ENCODE measurements around the gene IFT57. TPM values are rescaled to one million over a fixed set of nuclear protein-coding genes. Genes with fewer than 3 reads are reported as not detected.

Gene IFT57
- total and polyA plus RNA-seq, 2 of the 8 experiments (the other 6 are each of a cell fraction or from before 2014, with no cell fraction given) = 15.1 to 27.8 TPM

GRCh38 chr3:108131475-108132134, 90.6 kb downstream of the IFT57 start:
- no peak overlapping the region for H2BK20ac ChIP-seq (ENCODE audit: low read length)
- H3K56ac ChIP-seq (replicated peaks; ENCODE audit: insufficient read length, low read depth, low read length) = no peak overlapping the region
- no peak overlapping the region for H4K8ac ChIP-seq (ENCODE audit: extremely low read depth, insufficient read depth, low read length)
- H4K5ac ChIP-seq (ENCODE audit: insufficient read length, low read depth, low read length) = no peak overlapping the region
- no peaks in the 10 kb centered on the region for H3K23me2 ChIP-seq (ENCODE audit: low read depth, low read length)
- H3K9me3 ChIP-seq (ENCODE audit: insufficient read depth in 2 of 2, low read depth in 1 of 2, low read length in 1 of 2) = no peaks in the 10 kb centered on the region
- no peaks in the 10 kb centered on the region for H3K27me3 ChIP-seq (replicated peaks in 1 of 4; ENCODE audit: control insufficient read depth in 3 of 4, extremely low read depth in 1 of 4, insufficient read depth in 3 of 4, low read length in 3 of 4)
- no peak overlapping the region for H2BK12ac ChIP-seq (ENCODE audit: low read depth, low read length)
- DNase-seq (ENCODE audit: low read depth in 1 of 2, low spot score in 2 of 2) (no peak), FAIRE-seq (no peak)
- H4K20me1 ChIP-seq (replicated peaks in 1 of 2; ENCODE audit: control insufficient read depth in 1 of 2, insufficient read depth in 2 of 2, low read length in 2 of 2) = no peaks in the 10 kb centered on the region
- no peak overlapping the region for H3K4me2 ChIP-seq (ENCODE audit: insufficient read depth in 1 of 2, low read depth in 2 of 2, low read length in 2 of 2)
- H3K27ac ChIP-seq (ENCODE audit: low read depth, low read length) = no peak overlapping the region
- H3K9ac ChIP-seq (replicated peaks in 1 of 4; ENCODE audit: extremely low read depth in 1 of 4, low read depth in 3 of 4, low read length in 3 of 4) = no peak overlapping the region
- no peak overlapping the region for H2BK120ac ChIP-seq (replicated peaks; ENCODE audit: low read depth, low read length)
- H3K79me2 ChIP-seq (ENCODE audit: control insufficient read depth in 1 of 2, insufficient read depth in 2 of 2, low read length in 2 of 2) = no peaks in the 10 kb centered on the region
- ChIA-PET CTCF (ENCODE audit: partially characterized antibody) (interaction anchor here (1.6 kb wide), 1 partner anchor 22 kb away, joined by 5 read pairs; no protein-coding TSS in a partner anchor), POLR2A (ENCODE audit: partially characterized antibody) (no interaction called here)
- TF ChIP-seq CBX5 (IDR thresholded peaks at IDR 0.05; ENCODE audit: low read depth, low read length) = no peak
- H3K4me1 ChIP-seq (replicated peaks in 1 of 4; ENCODE audit: control insufficient read depth in 3 of 4, insufficient read depth in 4 of 4, low read length in 3 of 4) = no peaks in the 10 kb centered on the region
- no peak overlapping the region for H3K4ac ChIP-seq (replicated peaks; ENCODE audit: insufficient read length, low read depth, low read length)
- no peak overlapping the region for H2AK5ac ChIP-seq (ENCODE audit: low read depth, low read length)
- H3K18ac ChIP-seq (ENCODE audit: extremely low read depth, low read length) = no peak overlapping the region
- H4K91ac ChIP-seq (replicated peaks; ENCODE audit: insufficient read length, low read length) = no peak overlapping the region
- H3K79me1 ChIP-seq (ENCODE audit: low read depth, low read length) = no peaks in the 10 kb centered on the region
- H3K36me3 ChIP-seq (ENCODE audit: control insufficient read depth in 2 of 4, insufficient read depth in 4 of 4, low read length in 3 of 4) = no peaks in the 10 kb centered on the region
- H2BK15ac ChIP-seq (ENCODE audit: low read length) = no peak overlapping the region
- WGBS, 2 experiments (ENCODE audit: extremely low coverage in 1 of 2, insufficient coverage in 1 of 2, insufficient read length in 1 of 2, insufficient replicate concordance in 2 of 2, low coverage in 1 of 2, low lambda C conversion rate in 2 of 2, missing lambda C conversion rate in 1 of 2) = 93% methylated on average over 9 of the region's 9 CpGs; no CpG with 5 or more reads in 1 of the 2 experiments
- no peak overlapping the region for H3K23ac ChIP-seq (ENCODE audit: insufficient read length)
- H2BK5ac ChIP-seq (ENCODE audit: low read depth, low read length) = no peak overlapping the region
- no peak overlapping the region for H2AFZ ChIP-seq (ENCODE audit: low read length)
- no peak overlapping the region for H3K14ac ChIP-seq (ENCODE audit: insufficient read length)
- H3K4me3 ChIP-seq (ENCODE audit: extremely low read depth in 1 of 4, insufficient read depth in 2 of 4, low read depth in 3 of 4, low read length in 4 of 4) = no peak overlapping the region
